C1 segment of cervical spinal cord (tissue), 14 donors: ENCODE results near the gene HMGCS2.
"Not testable (repeated sequence)": the region's sequence is repeated elsewhere in the genome, so short reads cannot be mapped to it uniquely, and the experiment has no call there.

Source experiments
- DNase-seq, 14 donors: peaks; one replicate each; lab custom pipeline; 2025; lab: John Stamatoyannopoulos, UW

HMGCS2 gene

GRCh38 chr1:119790451-119791198, 21.9 kb upstream of the HMGCS2 start:
- no peak for DNase-seq

GRCh38 chr1:119787776-119788175, 19.1 kb upstream of the HMGCS2 start:
- no peak for DNase-seq

GRCh38 chr1:119786473-119787050, 17.9 kb upstream of the HMGCS2 start:
- DNase-seq: not testable (repeated sequence)

GRCh38 chr1:119786046-119786445, 17.3 kb upstream of the HMGCS2 start:
- DNase-seq: not testable (repeated sequence)

- DNase-seq: no peak
These were observed 15.6 kb upstream of the HMGCS2 start for GRCh38 chr1:119784191-119784781.

GRCh38 chr1:119783354-119784185, 14.9 kb upstream of the HMGCS2 start:
- no peak for DNase-seq

GRCh38 chr1:119782631-119783325, 14.1 kb upstream of the HMGCS2 start:
- DNase-seq: no peak

GRCh38 chr1:119781434-119782210, 12.9 kb upstream of the HMGCS2 start:
- no peak for DNase-seq

- no peak for DNase-seq
These were observed 11.2 kb upstream of the HMGCS2 start for GRCh38 chr1:119779869-119780356.

GRCh38 chr1:119778886-119779560, 10.3 kb upstream of the HMGCS2 start:
- no peak for DNase-seq

- DNase-seq: no peak
These were observed 9.7 kb upstream of the HMGCS2 start for GRCh38 chr1:119778359-119778758.

GRCh38 chr1:119774746-119775490, 6.2 kb upstream of the HMGCS2 start:
- DNase-seq: no peak

GRCh38 chr1:119773711-119774241, 5.1 kb upstream of the HMGCS2 start:
- DNase-seq: no peak

GRCh38 chr1:119772298-119772697, 3.6 kb upstream of the HMGCS2 start:
- no peak for DNase-seq

GRCh38 chr1:119771770-119772169, 3.1 kb upstream of the HMGCS2 start:
- DNase-seq: no peak

GRCh38 chr1:119771016-119771415, 2.3 kb upstream of the HMGCS2 start:
- no peak for DNase-seq

- DNase-seq: no peak
These were observed 1.2 kb downstream of the HMGCS2 start for GRCh38 chr1:119767486-119767885.

- DNase-seq: peak in 6 of 14 donors; percentile 5 to 32 (median 8)
These were observed 2.3 kb downstream of the HMGCS2 start for GRCh38 chr1:119766374-119766794.

- no peak for DNase-seq
These were observed 4.5 kb downstream of the HMGCS2 start for GRCh38 chr1:119764220-119764619.
